ENCODE results near the gene PAM. TPM values are rescaled to one million over a fixed set of nuclear protein-coding genes. Genes with fewer than 3 reads are reported as not detected.
"Not testable (repeated sequence)": the region's sequence is repeated elsewhere in the genome, so short reads cannot be mapped to it uniquely, and the experiment has no call there.

The PAM gene
- total and polyA plus RNA-seq, 11 donors: 569 to 1,548 (median 1,087) TPM

- TF ChIP-seq POLR2A (IDR thresholded peaks at IDR 0.05) (no peak), CTCF (IDR thresholded peaks at IDR 0.05) (no peak)
- 85 to 92% (median 87%) methylated on average over 4 of the region's 4 CpGs for WGBS, 4 donors
- DNase-seq (no peak), ATAC-seq (no peak)
- H3K9me3 ChIP-seq: peaks cover 0 to 12% (median 0%) of the 10 kb centered on the region in 12 donors
- H3K4me1 ChIP-seq: no peaks in the 10 kb centered on the region
- H3K36me3 ChIP-seq: peaks cover 0 to 5% (median 0%) of the 10 kb centered on the region in 9 donors
- H3K27ac ChIP-seq: no peak overlapping the region
- H3K4me3 ChIP-seq: no peak overlapping the region
- intact Hi-C loops (cut with DNase I): loop anchor here in 2 of 10 donors (5.0 to 10.0 kb wide), 2 partner anchors 97 to 356 kb away; no protein-coding TSS in a partner anchor
- H3K27me3 ChIP-seq: no peaks in the 10 kb centered on the region
These were observed 282.8 kb downstream of the PAM start for GRCh38 chr5:103037673-103038455.

GRCh38 chr5:103041071-103041676 lies 286.1 kb downstream of the PAM start:
- Histone ChIP-seq H3K27me3 (no peaks in the 10 kb centered on the region), H3K36me3 (no peaks in the 10 kb centered on the region), H3K9me3 (no peaks in the 10 kb centered on the region), H3K4me3 (no peak overlapping the region), H3K4me1 (no peaks in the 10 kb centered on the region), H3K27ac (no peak overlapping the region)
- intact Hi-C loops (cut with DNase I): loop anchor here (1.0 to 10.0 kb wide), 10 partner anchors 98 to 504 kb away; no protein-coding TSS in a partner anchor
- 35 to 43% (median 38%) methylated on average over 4 of the region's 4 CpGs for WGBS, 4 donors
- DNase-seq (no peak), ATAC-seq (no peak)
- TF ChIP-seq CTCF (IDR thresholded peaks at IDR 0.05): peak; percentile 41 to 81 (median 62)
- no peak for TF ChIP-seq POLR2A (IDR thresholded peaks at IDR 0.05)

- not testable (repeated sequence) for H3K4me3 ChIP-seq, H3K27me3 ChIP-seq, H3K36me3 ChIP-seq, ATAC-seq, H3K9me3 ChIP-seq, H3K4me1 ChIP-seq, H3K27ac ChIP-seq, DNase-seq
- WGBS, 4 donors: 93 to 96% (median 94%) methylated on average over 21 to 22 of the region's 22 CpGs
- intact Hi-C loops (cut with DNase I): loop anchor here in 1 of 10 donors (10.0 kb wide), 1 partner anchor 262 kb away; no protein-coding TSS in a partner anchor
These were observed 291.6 kb downstream of the PAM start for GRCh38 chr5:103046706-103047105.

- 71 to 76% (median 74%) methylated on average over 7 of the region's 7 CpGs for WGBS, 4 donors
- no peaks in the 10 kb centered on the region for H3K36me3 ChIP-seq
- H3K9me3 ChIP-seq: no peaks in the 10 kb centered on the region
- H3K4me3 ChIP-seq: no peak overlapping the region
- TF ChIP-seq CTCF (IDR thresholded peaks at IDR 0.05): no peak
- TF ChIP-seq POLR2A (IDR thresholded peaks at IDR 0.05): no peak
- DNase-seq (no peak), ATAC-seq (no peak)
- no peaks in the 10 kb centered on the region for H3K27me3 ChIP-seq
- no peaks in the 10 kb centered on the region for H3K4me1 ChIP-seq
- intact Hi-C loops (cut with DNase I): no loop called here
- H3K27ac ChIP-seq: no peak overlapping the region
These were observed 302.4 kb downstream of the PAM start for GRCh38 chr5:103057208-103058130.

Data from heart left ventricle (tissue), 16 donors.